SK-N-SH treated with all-trans-retinoic acid at 6 μM for 48 hours (cell line): ENCODE data around the gene TNFRSF13B.

Experiments used
- ATAC-seq: fragments of 200-7000 bp; cut with Tn5 transposase; 3 replicates; pipeline ENCODE4 v1.9.1; 2020; ENCODE audit warnings: mild to moderate bottlenecking, moderate library complexity
- ARNTL ChIP-seq: fragments of 450-650 bp; formaldehyde crosslinking; IDR thresholded peaks from 2 replicates; pipeline ENCODE4 v1.5.0; 2020; ENCODE audit warnings: low read depth, mild to moderate bottlenecking, moderate library complexity, borderline replicate concordance
- BACH2 ChIP-seq: fragments of 250-450 bp; sonication (Bioruptor Pico); IDR thresholded peaks from 2 replicates; pipeline ENCODE4 v1.9.0; 2021; ENCODE audit warnings: mild to moderate bottlenecking, borderline replicate concordance
- CREB5 ChIP-seq: fragments of 250-450 bp; sonication (Bioruptor Pico); IDR thresholded peaks from 2 replicates; pipeline ENCODE4 v1.5.1; 2020; ENCODE audit warnings: low read depth, mild to moderate bottlenecking, moderate library complexity
- CSRNP3 ChIP-seq: fragments of 250-450 bp; sonication (Bioruptor Pico); IDR thresholded peaks from 2 replicates; pipeline ENCODE4 v1.5.1; 2021; ENCODE audit warnings: mild to moderate bottlenecking, moderate library complexity
- ESRRG ChIP-seq: fragments of 250-450 bp; sonication (Bioruptor Pico); IDR thresholded peaks from 2 replicates; pipeline ENCODE4 v1.6.1; 2021; ENCODE audit warnings: mild to moderate bottlenecking
- GLIS3 ChIP-seq: fragments of 250-450 bp; sonication (Bioruptor Pico); IDR thresholded peaks from 2 replicates; pipeline ENCODE4 v1.5.0; 2020; ENCODE audit warnings: mild to moderate bottlenecking, moderate library complexity
- ISL1 ChIP-seq: fragments of 250-450 bp; sonication (Bioruptor Pico); IDR thresholded peaks from 2 replicates; pipeline ENCODE4 v2.1.2; 2022; ENCODE audit warnings: mild to moderate bottlenecking, moderate library complexity
- OSR1 ChIP-seq: fragments of 250-450 bp; sonication (Bioruptor Pico); IDR thresholded peaks from 2 replicates; pipeline ENCODE4 v1.8.0; 2022; ENCODE audit warnings: moderate library complexity, mild to moderate bottlenecking, inconsistent platforms
- PATZ1 ChIP-seq: fragments of 250-450 bp; sonication (Bioruptor Pico); IDR thresholded peaks from 2 replicates; pipeline ENCODE4 v1.8.0; 2020; ENCODE audit warnings: mild to moderate bottlenecking, moderate library complexity, borderline replicate concordance
- POU6F1 ChIP-seq: fragments of 250-450 bp; sonication (Bioruptor Pico); IDR thresholded peaks from 2 replicates; pipeline ENCODE4 v1.8.0; 2021; ENCODE audit warnings: low read depth, mild to moderate bottlenecking, moderate library complexity, borderline replicate concordance
- PPARA ChIP-seq: fragments of 250-450 bp; sonication (Bioruptor Pico); IDR thresholded peaks from 2 replicates; pipeline ENCODE4 v1.5.0; 2020; ENCODE audit warnings: mild to moderate bottlenecking, borderline replicate concordance
- RARB ChIP-seq: fragments of 250-450 bp; sonication (Bioruptor Pico); IDR thresholded peaks from 2 replicates; pipeline ENCODE4 v1.8.0; 2021; ENCODE audit warnings: mild to moderate bottlenecking, moderate library complexity
- SNAI2 ChIP-seq: fragments of 250-450 bp; sonication (Bioruptor Pico); IDR thresholded peaks from 2 replicates; pipeline ENCODE4 v1.5.0; 2020; ENCODE audit warnings: mild to moderate bottlenecking, moderate library complexity
- TCF4 ChIP-seq: fragments of 250-450 bp; sonication (Bioruptor Pico); IDR thresholded peaks from 2 replicates; pipeline ENCODE4 v1.8.0; 2021; ENCODE audit warnings: mild to moderate bottlenecking, moderate library complexity, borderline replicate concordance
- TOX ChIP-seq: fragments of 250-450 bp; sonication (Bioruptor Pico); IDR thresholded peaks from 2 replicates; pipeline ENCODE4 v1.8.0; 2021; ENCODE audit warnings: mild to moderate bottlenecking, moderate library complexity, borderline replicate concordance
- TSHZ2 ChIP-seq: fragments of 250-450 bp; sonication (Bioruptor Pico); IDR thresholded peaks from 2 replicates; pipeline ENCODE4 v1.5.0; 2020; ENCODE audit warnings: mild to moderate bottlenecking, moderate library complexity
- ZC3H10 ChIP-seq: fragments of 250-450 bp; sonication (Bioruptor Pico); IDR thresholded peaks from 2 replicates; pipeline ENCODE4 v1.5.1; 2021; ENCODE audit warnings: mild to moderate bottlenecking, moderate library complexity
- ZFP30 ChIP-seq: fragments of 450-650 bp; formaldehyde crosslinking; IDR thresholded peaks from 2 replicates; pipeline ENCODE4 v1.5.0; 2022; ENCODE audit warnings: mild to moderate bottlenecking, moderate library complexity
- ZNF565 ChIP-seq: fragments of 450-650 bp; formaldehyde crosslinking; conservative IDR thresholded peaks from 2 replicates; pipeline ENCODE4 v1.5.0; 2020; ENCODE audit warnings: low read depth, mild to moderate bottlenecking, moderate library complexity
- ZNF70 ChIP-seq: fragments of 450-650 bp; formaldehyde crosslinking; IDR thresholded peaks from 2 replicates; pipeline ENCODE4 v1.5.0; 2020; ENCODE audit warnings: mild to moderate bottlenecking, moderate library complexity
- ZNF8 ChIP-seq: fragments of 450-650 bp; formaldehyde crosslinking; IDR thresholded peaks from 2 replicates; pipeline ENCODE4 v1.5.0; 2020; ENCODE audit warnings: mild to moderate bottlenecking, moderate library complexity

TNFRSF13B gene

GRCh38 chr17:16971458-16972338 lies at the start of gene TNFRSF13B:
Gene TNFRSF13B, minus strand, starts transcription at chr17:16972118. Its CDS starts 43 bp downstream, at chr17:16972075.
- TF ChIP-seq RARB (no peak), ZNF70 (CRISPR knock-in tag) (no peak), ISL1 (CRISPR knock-in tag) (no peak), ZNF8 (CRISPR knock-in tag) (no peak), CSRNP3 (CRISPR knock-in tag) (no peak), POU6F1 (no peak)
- no peak for ATAC-seq

- no peak for ATAC-seq
- no peak for TF ChIP-seq GLIS3 (CRISPR knock-in tag)
- TF ChIP-seq PATZ1, result no peak
- TF ChIP-seq ZNF8 (CRISPR knock-in tag), result no peak
- no peak for TF ChIP-seq ESRRG
- TF ChIP-seq ZFP30 (CRISPR knock-in tag), result no peak
- TF ChIP-seq OSR1 (CRISPR knock-in tag), result no peak
- no peak for TF ChIP-seq CREB5 (CRISPR knock-in tag)
- no peak for TF ChIP-seq BACH2 (CRISPR knock-in tag)
- no peak for TF ChIP-seq TSHZ2 (CRISPR knock-in tag)
- TF ChIP-seq ZNF565, result no peak
Observed at GRCh38 chr17:17021194-17021863, 49.4 kb upstream of the TNFRSF13B start.

GRCh38 chr17:17020821-17021193 lies 48.9 kb upstream of the TNFRSF13B start:
- ATAC-seq, result no peak
- TF ChIP-seq CSRNP3 (CRISPR knock-in tag), result no peak
- no peak for TF ChIP-seq GLIS3 (CRISPR knock-in tag)
- no peak for TF ChIP-seq BACH2 (CRISPR knock-in tag)
- no peak for TF ChIP-seq ESRRG
- no peak for TF ChIP-seq ZC3H10 (CRISPR knock-in tag)
- TF ChIP-seq TOX (CRISPR knock-in tag), result no peak
- TF ChIP-seq PPARA (CRISPR knock-in tag), result no peak
- TF ChIP-seq ISL1 (CRISPR knock-in tag), result no peak
- TF ChIP-seq SNAI2 (CRISPR knock-in tag), result no peak
- no peak for TF ChIP-seq ARNTL (CRISPR knock-in tag)
- no peak for TF ChIP-seq PATZ1
- no peak for TF ChIP-seq ZNF70 (CRISPR knock-in tag)
- no peak for TF ChIP-seq ZNF565
- TF ChIP-seq ZFP30 (CRISPR knock-in tag), result no peak
- TF ChIP-seq TCF4 (CRISPR knock-in tag), result no peak
- no peak for TF ChIP-seq CREB5 (CRISPR knock-in tag)
